Activated CD8-positive, alpha-beta memory T cell treated with anti-CD3 and anti-CD28 coated beads for 24 hours (primary cell): ENCODE measurements around the gene AP2B1.
"Not testable (repeated sequence)": the region's sequence is repeated elsewhere in the genome, so short reads cannot be mapped to it uniquely, and the experiment has no call there.

Experiments used
- DNase-seq: peaks from one replicate; pipeline ENCODE4 v3.0.0-alpha.2; 2020

AP2B1 gene

DNA sequence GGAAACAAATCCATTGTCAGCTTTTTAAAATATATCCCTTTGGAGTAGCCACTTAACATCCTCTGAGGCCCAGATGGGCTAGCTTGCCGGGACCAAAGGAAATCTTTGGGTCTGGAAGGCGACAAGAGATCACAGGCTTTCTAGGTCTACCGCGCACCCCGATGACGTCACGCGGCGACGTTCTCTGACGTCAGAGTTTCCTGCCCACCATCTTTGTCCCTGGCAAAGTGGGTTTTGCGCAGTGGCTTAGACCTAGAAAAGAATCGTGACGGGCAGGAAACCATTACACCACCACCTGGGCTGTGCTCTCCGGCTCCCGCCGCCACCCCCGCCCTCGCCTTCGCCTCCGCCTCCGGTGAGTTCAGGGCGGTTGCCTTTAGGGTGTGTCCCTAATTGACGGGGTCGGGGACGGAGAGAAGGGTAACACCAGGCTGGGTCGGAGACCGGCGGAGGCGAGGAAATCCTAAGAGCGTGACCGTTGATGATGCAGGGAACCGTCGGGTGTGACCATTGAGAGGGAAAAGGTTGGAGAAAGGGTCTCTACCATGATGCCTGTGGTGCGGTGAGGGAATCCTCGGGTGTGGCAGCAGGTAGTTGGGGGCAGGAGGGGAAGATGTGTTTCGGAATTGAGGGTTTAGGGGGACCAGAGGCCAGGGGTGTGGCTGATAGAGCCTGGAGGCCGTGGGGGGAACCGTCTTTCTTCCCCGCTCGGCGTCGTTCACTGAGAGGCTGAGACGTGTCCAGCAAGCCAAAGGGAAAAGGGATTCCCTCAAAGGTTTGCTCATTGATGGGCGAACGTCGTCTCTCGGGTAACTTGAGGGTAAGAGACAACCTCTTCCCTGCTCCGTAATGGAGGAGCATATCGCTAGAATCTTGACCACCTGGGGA, at the start of gene AP2B1:
Gene AP2B1 (plus strand): TSS at position 249 of the 888 bp plus-strand sequence. CDS start 6,709 bp downstream, outside the sequence.
- DNase-seq, result peak; percentile 100

DNA sequence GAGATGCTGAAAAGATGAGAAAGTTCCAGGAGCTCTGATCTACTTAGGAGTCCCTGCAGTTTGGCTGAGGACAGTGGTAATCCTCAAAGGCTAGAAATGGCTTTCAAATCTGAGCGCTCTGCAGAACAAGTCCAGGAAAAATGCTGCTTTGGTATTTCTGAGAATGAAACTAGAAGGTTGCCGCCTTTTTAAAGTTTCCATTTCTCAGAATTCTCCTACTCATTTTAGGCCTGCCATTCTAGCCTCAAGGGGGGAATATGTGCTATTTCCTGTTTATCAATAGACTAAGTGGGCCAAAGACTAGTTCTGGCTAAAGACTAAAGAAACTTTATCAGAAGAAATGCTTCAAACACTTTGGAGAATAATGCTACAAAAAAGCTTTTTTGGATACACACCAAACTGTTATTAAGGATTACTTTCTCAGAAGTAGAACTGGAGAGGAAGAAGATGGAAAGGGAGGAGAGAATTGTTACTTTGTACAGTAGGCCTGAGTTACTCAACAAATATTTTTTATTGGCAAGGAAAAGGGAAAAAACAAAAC, 49.5 kb upstream of the AP2B1 start, which contains the start of gene SLFN12L:
Gene SLFN12L (minus strand): TSS at position 78 of the 541 bp plus-strand sequence. CDS start 15,314 bp downstream, outside the sequence.
- DNase-seq, result peak; percentile 63

DNA sequence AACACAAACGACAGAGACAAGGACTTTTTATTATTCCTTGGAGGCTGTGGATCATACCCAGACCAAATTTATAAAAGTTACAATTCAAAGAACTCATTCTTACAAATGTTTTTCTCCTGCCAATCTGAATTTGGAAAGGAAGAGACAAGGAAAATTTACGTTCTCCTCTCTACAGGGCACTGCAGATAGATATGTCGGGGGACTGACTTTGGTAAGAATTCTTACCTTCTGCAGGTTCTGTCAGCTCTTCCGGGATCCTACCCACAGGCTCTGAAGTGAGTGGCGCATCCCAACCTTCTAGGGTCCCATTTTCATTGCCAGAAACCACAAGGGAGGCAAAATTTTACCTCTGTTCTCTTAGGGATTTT, 47.5 kb upstream of the AP2B1 start:
- DNase-seq, result no peak

DNA sequence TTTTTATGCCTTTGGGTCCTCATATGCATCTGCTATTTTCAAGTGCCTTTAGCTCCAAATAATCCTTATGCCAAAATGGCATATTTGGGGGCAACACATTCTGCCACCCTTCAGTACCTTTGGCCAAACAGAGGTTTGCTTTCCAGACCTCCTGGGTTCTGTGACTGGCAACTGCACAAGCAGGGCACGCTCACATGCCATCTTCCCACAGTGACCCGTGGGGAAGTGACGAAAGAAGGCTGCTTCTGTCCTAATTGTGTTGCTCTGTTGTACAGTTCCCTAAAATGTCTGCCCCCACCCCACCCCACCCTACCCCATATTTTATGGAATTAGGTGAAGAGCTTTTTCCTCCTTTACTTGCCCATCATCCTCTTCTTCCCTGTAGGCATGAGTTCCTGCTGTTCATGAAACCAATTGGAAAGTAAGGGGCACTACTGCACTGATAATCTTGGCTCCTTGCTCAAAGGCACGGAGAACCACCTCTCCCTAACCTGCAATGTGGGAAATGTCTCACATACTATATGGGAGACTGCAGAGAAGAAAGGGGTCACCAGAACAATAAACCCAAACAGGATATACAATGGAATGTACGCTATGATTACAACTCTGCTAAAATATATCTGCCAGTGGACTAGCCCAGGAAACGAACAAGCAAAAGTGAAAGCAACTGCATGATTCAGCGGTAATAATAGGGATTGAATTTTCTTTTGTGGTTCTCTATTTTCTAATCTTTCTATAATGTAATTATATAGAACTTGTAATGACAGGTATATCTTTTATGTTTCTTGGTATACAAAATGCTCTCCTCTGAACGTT, 46.3 kb upstream of the AP2B1 start:
- DNase-seq, result peak; percentile 74

DNA sequence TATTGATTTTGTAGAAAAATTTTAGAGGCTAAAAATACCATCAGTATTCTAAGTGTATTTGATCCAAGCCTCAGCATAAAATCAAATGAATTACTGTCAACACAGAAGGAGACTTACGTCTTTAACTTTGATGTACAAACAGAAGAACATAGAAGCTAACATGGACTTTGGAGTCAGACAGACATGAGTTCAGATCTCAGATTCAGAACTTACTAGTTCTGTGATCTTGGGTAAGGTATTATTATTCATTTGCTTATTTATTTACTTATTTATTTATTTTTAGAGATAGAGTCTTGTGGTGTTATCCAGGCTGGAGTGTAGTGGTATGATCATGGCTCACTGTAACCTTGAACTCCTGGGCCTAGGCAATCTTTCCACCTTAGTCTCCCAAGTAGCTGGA, 45.7 kb upstream of the AP2B1 start:
- no peak for DNase-seq

DNA sequence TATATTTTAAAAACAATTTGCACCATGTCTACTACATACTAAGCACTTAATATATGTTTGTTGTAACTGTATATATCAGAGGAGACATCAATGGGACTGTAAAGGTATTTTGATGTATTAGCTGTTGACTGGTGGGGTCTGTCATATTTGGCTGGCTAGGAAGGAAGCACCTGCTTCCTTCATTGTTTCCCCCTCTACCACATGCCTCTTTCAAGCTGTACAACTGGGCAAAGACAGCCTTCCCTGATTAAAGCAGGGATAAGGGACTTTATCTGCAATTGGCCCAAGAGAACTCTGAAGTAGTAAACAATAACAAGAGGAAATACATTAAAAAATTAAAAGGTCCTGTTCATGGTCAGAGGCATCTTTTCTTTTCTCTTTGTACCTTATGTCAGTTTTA, 44.1 kb upstream of the AP2B1 start:
- DNase-seq, result no peak

DNA sequence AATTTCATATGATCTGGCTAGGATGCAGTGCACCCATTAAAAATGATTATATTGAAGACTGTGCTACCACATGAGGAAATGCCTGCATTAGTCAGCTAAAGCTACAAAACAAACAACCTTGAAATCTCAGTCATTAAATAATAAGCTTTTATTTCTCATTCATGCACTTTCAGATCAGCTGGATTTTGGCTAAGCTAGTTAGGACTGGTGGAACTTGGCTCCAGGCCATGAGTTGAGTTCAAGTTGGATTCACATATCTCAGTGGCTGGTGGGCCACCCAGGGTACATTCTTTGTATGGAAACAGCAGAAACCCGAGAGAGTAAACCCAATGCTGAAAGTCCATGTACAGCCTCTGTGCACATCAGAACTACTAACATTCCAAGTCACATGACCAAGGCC, 43.3 kb upstream of the AP2B1 start:
- no peak for DNase-seq

DNA sequence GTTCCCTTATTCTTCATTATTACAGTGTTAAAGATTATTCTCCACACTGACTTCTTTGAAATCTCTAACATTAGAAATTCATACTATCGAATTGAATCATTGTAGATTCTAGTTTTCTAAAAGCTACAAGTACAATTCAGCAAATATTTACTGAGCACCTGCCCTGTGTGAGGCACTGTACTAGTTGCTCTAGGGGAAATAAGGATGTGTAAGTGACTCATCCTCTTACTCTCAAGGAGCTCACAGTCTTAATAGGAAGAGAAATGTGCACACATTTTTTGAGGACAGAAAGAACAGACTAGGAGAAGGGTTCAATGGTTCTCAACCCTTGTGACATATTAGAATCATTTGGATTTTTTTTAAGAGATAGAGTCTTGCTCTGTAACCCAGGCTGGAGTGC, 42.0 kb upstream of the AP2B1 start:
- DNase-seq, result no peak

DNA sequence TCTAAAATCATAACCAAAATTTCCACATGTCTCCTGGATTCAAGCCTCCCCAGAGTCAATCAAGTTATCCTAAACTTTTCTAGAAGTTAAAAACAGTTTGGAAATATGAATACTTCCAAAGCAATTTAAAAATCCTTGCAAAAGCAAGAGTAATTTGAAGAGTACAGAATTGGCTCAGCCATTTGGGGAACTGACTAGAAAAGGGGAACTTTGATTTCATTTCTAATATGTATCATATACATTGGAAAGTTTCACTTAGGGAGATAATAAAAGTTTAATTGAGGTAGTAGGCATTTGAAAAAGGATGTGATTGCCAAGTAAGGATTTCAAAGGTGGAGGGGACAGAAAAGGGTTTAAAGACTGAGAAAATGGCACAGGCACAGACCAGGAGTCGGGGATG, 40.6 kb upstream of the AP2B1 start:
- DNase-seq, result no peak

DNA sequence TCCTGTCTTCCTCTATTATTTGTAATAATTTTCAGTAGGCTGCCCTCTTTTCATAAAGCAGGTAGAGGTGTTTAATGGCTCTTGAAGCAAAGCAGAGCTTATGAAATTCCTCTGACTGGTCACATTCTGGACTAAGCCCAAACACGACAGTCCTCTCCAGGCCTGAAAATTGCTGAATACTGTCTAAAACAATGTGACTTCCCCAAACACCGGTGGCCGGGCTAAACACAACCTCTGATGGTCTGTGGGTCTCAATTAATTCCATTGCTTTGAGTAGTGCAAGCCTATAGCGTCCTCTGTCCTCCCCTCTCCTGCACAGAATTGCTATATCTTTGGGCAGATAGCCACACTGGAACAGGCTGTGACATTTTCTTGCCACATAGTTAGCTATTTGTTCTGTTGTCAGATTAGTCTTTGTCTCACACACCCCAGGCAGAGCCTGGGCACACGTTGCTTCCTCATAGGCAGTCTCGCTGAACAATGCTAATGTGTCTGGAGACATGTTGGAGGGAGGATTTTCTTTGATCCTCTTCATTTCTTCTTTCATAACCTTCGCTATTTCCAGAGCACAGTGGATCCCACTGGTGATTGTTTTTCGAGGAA, 38.8 kb upstream of the AP2B1 start:
- DNase-seq, result no peak

DNA sequence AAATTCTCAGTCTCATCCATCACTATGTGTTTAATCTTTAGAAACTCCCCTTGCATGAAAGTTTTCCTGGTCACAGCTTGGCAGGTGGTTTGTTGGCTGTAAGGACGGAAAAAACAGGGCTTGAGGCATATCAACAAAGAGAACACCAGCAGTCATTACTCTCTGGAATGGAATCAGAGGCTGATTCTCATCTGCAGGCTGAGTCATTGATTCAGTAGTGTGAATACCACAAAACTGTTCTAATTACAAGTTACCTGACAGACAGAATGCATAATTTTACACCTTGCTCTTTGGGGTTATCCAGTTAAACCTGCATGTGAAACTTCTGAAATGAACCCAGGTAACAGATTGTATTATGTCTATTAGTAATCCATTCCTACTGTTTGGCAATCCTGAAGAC, 38.1 kb upstream of the AP2B1 start:
- no peak for DNase-seq

DNA sequence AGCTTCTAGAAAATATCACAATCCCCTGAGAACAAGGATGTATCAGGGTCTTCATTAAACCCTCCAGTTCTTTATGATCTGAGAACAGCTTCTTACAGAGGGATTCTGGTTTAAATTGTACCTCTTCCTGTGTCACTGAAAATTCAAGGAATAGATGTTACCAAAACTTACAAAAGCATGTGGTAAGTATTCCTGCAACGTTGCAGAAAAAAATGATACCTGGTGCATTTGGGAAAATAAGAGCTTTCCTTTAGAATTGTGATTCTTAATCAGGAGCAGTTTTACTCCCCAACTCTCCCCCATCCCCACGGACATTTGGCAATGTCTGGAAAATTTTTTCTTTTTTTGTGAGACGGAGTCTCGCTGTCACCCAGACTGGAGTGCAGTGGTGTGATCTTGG, 33.8 kb upstream of the AP2B1 start:
- DNase-seq, result no peak

DNA sequence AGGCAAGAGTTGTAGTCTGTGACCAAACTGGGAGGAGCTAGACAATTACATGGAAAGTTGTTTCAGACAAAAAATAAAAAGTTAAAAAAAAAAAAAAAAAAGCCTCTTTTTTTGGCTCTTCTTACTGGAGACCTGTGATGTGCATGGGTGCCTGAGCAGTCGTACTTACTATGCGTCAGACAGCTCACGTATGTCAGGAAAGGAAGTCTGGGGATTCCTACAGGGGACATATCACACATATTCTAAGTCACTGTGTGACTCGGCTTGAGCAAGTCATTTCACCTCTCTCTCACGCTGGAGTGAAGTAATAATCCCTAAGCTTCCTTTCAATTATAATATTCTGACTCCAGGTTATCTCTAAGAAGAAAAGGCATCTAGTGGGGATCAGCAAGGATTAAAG, 32.5 kb upstream of the AP2B1 start:
- DNase-seq, result no peak

DNA sequence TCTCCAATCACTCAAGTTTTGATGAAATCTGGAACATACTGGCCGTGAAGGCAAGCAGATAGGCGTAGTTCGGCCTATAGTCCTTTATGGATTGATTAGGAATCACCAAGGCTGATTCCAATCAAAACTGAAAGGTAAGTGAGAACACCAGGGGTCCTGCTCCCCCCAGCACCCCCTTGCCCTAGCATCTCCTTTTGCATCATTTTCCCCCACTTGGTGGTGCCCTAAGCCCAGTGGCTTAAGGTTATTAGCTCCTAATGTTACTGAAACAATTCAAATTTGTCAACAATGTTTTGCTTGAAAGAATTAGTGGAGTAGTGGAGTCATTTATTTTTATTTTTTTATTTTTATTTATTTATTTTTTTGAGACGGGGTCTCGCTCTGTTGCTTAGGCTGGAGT, 31.4 kb upstream of the AP2B1 start:
- no peak for DNase-seq

DNA sequence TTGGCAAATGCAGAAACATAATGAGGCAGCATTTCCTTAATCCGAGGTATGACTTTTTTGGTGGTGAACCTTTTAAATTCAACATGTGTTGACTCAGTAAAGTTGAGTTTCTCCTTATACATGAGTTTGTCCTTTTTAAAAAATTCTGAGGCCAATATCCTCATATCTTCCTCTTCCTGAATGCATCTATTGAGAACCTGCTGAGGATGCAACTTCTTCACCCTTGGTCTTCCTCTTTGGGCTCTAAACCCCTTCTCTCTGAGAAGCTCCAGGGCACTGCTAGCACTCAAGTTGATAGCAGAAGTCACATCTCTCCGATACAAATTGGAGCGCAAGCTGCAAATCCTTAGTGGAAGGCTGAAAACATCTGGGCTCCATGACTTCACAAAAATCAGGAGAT, 29.8 kb upstream of the AP2B1 start:
- no peak for DNase-seq

DNA sequence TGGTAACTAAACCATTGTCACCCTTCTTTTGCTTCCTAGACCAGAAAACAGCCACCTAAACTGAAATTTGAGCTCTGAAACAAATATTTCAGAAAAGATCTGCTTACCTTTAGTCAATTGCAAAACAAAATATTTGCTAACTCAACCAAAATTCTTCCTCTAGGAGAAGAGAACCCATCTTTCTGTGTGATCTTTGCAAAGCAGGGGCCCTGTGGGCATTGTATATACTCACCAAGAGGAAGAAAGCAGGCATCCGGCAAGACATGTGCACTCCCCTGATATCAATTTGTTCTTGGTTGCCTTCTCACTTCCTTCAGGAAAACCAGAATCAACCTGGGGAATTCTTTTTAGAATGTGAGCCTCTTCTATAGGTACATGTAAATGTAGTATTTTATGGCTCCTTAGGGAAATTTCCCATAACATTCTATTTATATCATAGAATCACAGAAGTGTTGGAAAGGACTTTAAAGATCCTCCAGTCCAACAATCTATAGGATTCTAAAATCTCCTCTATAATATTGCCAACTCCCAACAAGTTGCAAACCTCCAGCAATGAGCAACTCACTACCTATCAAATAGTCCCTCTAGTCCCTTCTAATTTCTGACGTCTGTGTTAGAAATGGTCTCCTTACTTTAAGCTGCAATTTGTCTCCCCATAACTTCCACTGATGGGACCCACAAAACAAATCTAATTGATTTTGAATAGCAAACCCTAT, 27.5 kb upstream of the AP2B1 start:
- no peak for DNase-seq

DNA sequence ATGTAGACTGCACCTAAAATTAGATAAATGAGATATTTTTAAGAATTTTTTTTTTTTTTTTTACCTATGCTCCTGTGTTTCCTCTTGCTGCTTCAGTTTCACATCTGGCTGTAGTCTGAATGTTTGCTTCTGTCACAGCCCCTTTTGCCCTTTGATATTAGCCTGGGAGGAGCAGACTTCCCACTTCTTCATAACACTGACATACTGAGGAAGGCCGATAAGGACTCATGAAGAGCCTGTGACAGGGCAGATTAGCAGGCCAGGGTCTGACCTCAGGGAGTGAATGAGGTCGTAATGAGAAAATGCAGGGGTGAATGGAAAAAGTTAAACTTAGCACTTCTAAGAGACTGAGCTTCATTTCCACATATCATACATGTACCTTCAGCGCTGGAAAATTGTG, 26.4 kb upstream of the AP2B1 start, which contains the start of gene SLFN14:
Gene SLFN14 (minus strand): TSS at position 117 of the 400 bp plus-strand sequence. CDS start 2,757 bp downstream, outside the sequence.
- no peak for DNase-seq

DNA sequence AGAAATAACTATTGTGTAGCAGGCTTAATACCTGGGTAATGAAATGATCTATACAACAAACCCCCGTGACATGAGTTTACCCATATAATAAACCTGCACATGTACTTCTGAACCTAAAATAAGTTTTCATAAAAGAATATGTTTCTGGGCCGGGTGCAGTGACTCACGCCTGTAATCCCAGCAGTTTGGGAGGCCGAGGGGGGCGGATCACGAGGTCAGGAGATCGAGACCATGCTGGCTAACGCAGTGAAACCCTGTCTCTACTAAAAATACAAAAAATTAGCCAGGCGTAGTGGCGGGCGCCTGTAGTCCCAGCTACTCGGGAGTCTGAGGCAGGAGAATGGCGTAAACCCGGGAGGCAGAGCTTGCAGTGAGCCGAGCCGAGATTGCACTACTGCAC, 23.9 kb upstream of the AP2B1 start:
- DNase-seq, result not testable (repeated sequence)

DNA sequence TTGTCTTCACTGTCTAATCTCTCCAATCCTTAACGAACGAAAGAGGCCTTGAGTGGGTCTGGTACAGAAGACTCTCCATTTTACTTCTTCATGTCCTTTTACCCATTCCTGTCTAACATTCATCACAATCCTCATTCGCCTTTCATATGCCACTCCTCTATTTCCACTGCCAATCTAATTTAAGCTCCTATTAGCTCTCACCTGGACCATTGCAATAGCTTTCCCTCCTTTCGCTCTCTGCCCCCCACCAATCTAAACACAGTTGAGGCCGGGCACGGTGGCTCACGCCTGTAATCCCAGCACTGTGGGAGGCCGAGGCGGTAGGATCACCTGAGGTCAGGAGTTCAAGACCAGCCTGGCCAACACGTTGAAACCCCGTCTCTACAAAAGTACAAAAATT, 20.2 kb upstream of the AP2B1 start:
- DNase-seq, result no peak

DNA sequence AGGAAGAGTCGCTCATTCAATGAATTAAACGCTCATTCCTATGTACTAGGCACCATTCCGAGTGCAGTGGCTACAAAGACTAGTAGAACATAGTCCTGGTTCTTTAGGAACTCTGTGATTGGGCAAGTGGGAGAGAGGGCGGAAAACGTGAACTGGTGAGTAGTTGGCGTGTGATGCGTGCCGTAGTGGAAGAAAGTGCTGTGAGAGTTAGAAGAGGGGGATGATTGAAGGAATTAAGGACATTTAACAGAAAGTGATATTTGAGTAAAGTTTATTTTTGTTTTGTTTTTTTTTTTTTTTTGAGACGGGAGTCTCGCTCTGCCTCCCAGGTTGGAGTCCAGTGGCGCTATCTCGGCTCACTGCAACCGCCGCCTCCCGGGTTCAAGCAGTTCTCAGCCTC, 18.6 kb upstream of the AP2B1 start:
- DNase-seq, result no peak

DNA sequence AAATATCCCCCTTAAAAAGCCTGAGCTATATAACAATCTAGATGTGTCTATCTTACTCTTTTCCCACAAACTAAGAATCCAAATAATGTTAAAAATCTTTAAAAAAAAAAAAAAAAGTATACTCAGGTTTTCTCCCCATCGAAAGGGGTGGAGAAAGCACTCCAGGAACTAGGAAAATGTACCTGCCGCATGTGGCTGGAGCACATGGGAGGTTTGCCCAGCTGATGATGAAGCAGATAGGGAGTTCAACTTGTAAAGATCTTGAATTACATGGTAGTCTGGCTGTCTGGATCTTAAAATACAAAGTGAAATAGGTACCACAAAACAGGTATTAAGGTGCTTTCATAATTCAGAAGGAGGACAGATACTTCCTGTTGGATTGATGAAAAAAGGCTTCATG, 17.7 kb upstream of the AP2B1 start:
- DNase-seq, result no peak

DNA sequence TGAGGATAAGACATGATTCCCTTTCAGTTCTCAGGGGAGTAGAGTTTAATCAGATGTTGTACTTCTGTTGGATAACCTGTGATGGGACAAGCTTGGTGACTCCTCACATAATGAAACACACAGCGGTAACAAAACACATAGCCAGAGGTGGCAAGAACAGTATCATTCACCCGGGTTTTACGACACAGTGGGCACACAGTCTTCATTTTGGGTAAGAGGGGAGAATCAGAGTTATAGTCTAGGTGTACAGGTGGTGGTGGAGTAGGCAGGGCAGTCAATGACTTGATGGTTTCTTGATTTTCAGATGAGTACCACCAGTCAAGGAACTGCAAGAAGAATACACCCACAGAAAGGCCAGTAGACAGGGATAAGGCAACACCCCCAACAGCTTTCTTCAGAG, 11.4 kb upstream of the AP2B1 start:
- DNase-seq, result no peak

DNA sequence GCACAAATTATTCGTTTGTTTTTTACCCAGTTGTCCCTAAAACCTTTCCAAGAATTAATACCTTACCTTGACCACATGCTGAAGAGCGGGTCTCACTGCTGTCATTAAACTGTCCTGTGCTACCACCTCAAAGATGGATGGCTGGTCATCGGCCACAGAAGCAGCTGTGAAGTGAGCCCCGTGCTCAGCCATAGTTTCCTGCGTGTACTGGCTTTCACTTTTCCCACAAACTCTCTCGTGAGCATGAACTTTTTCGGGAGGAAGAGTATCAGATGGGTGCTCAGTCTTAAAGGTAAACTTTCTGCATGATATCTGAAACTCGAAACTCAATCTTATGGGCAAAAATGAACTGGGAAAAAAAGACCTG, 9.3 kb upstream of the AP2B1 start:
- DNase-seq, result no peak
